CD4-positive, alpha-beta T cell treated with Interferon gamma for 1 hour (primary cell): ENCODE results near the gene CBARP.

Source experiments
- DNase-seq: peaks from one replicate; pipeline ENCODE4 v3.0.0-alpha.2; 2020

CBARP gene

DNA sequence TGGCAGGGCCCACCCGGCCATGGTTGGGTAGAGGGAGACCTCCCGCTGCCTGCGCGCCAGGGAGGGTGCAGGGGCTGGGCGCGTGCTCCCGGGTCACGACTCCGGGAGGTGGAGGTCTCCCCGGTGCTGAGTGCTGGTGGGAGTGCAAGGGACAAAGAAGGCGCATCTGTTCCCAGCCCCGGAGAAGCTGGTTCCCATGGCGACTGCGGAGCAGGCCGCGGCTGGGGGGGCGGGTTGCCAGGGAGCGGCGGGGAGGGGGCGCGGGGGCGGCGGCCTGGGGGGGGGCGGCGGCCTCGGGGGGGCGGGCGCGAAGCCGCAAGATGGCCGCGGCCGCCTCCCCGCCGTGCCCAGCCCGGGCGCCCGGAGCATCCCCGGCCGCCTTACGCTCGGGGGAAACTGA is 1.2 kb downstream of the CBARP start:
- DNase-seq: no peak

DNA sequence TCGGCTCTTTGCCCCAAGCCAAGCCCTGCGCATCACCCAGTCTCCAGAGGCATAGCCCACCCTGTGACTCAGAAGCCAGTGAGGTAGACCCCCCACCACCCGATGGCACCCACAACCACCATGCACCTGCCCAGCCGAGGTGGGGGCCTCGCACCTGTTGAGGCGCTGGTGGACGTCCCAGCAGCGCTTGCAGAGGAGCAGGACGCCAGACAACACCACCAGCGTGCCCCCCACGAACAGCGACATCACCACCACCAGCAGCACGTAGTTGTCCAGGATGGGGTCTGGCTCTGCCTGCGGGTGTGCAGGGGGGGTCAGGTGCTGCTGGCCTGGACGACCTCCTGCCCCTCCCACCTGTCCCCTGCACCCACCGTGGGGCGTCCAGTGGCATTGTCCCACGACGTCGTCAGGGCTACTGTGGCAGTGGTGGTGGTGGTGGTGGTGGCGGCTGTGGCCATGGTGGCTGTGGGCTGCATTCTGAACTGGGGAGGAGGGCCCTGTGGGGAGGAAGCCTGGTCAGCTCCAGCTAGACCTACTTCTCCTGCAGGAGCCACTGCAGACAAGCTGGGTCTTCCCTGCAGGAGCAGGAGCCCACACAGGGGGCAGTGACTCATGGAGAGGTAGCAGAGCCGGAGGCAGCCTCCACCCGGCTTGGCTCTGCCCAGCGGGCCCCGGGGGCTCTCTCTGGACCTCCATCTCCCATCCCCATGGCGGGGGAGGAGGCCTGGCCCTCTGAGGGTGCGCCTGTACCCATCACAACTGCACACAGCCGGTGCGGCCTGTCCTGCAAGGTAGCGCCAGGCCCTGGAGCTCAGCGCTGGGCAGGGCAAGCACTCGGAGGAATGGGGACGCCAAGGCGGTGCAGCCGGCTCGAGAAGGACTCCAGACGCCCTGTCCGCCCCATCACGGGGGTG is 1.9 kb downstream of the CBARP start:
- DNase-seq: no peak

GRCh38 chr19:1234955-1235380 is 2.8 kb downstream of the CBARP start:
- no peak for DNase-seq

DNA sequence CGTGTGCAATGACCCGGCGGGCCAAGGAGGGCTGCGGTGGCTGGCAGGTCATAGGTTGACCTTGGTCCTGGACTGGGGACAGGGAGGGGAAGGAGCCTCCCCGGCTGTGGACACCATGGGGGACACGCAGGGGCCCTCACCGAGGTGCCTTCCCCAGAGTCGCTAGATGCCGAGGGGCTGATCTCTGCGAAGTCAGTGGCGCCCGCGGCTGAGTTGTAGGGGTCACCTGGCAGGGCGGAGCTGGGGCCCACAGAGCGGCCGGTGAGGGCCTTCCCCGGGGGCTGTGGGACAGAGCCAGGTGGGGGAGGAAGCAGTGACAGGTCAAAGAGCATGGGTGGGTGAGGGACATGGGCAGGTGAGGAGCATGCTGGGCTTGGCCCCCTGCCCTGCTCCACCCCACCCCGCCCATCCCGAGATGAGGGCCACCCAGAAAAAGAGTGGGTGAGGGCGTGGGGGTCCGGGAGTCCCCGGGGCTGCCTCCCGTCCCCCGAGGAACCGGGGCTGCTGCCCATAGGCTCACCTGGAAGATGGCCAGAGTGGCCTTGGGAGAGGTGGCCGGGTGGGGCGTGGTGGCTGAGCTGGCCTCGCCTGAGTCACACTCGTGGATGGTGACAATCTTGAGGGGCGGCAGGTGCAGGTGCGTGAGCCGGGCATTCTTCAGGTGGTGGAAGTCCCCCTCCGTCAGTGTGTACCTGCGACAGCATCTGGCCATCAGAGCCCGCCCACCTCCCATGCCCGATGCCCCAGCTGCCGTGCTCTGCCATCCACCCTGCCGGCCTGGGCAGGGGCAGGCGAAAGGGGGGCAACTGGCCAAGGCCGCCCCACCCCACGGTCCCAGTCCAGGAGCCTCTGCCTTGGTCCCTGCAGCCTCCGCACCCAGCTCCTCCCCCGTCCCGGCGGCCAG is 3.5 kb downstream of the CBARP start:
- DNase-seq: no peak

GRCh38 chr19:1233115-1233667 is 4.6 kb downstream of the CBARP start:
- DNase-seq: no peak

GRCh38 chr19:1232652-1233072 is 5.1 kb downstream of the CBARP start:
- no peak for DNase-seq

DNA sequence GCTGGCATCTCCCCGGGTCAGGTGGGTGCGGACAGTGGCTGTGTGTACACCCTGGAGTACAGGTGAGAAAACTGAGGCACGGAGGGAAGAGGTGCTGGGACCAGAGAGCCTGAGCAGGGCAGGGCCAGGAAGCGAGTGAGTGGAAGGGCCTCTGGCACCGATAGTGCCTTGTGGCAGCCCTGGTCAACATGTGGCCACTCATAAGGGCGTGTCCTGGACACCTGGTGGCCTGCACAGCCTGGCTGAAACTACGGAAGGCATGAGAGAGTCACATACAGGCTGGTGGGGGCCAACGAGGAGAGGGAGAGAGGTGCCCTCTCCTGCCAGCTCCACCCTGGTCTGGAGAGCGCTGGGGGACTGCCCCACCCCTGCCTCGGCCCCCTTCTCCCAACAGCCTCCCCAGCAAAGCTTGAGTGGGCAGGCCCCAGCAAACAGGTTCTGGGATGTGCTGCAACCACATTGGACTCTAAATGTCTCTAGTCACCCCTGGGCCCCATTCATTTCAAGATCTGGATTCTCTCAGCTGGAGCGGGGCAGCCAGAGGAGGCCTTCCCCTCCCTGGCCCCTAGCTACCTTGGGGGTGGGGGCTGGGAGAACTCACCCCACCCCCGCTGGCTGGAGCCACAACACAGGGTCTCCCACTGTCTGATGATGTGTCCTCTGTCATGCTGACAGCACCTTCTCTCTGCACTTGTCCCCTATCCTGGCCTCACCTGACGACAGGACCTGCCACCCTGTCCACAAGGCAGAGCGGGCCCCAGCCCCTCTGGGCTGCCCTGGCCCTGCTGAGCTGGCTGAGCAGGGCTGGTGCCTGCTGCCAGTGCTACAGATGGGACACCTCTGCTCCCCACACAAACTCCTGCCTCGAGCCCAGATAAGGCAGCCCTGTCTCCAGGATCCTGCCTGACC is 5.8 kb downstream of the CBARP start:
- DNase-seq: no peak

DNA sequence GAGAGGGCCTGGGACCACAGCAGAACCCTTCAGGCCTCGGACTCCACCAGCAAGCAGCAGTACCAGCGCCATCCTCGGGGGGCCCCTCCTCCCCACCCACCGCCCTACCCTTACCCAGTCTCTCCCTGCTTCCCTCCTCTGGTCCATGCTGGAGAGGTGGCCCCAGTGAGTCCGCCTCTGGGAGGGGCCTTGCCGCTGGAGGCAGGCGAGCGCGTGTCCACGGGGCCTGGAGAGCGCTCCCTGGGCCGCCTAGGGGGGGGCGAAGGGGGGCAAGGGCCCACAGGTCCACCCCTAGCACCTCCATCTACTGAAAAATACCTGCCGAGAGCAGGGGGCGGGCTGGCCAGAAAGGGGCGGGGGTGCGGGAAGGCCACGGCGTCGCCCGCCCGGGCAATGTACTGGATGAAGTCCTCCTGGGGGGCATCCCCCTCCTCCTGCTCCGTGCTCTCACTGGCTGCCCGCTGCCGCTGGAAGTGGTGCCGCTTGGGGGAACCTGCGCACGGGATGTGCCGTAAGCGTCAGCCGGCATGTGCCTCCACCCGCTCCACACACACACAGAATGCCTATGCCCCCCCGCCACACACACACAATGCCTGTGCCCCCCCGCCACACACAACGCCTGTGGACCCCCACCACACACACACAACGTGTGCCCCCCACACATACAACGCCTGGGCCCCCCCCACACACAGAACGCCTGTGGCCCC is 6.9 kb downstream of the CBARP start:
- no peak for DNase-seq

- no peak for DNase-seq
Measured at GRCh38 chr19:1229924-1230782, 7.7 kb downstream of the CBARP start.

GRCh38 chr19:1229056-1229923 is 8.5 kb downstream of the CBARP start:
- no peak for DNase-seq

DNA sequence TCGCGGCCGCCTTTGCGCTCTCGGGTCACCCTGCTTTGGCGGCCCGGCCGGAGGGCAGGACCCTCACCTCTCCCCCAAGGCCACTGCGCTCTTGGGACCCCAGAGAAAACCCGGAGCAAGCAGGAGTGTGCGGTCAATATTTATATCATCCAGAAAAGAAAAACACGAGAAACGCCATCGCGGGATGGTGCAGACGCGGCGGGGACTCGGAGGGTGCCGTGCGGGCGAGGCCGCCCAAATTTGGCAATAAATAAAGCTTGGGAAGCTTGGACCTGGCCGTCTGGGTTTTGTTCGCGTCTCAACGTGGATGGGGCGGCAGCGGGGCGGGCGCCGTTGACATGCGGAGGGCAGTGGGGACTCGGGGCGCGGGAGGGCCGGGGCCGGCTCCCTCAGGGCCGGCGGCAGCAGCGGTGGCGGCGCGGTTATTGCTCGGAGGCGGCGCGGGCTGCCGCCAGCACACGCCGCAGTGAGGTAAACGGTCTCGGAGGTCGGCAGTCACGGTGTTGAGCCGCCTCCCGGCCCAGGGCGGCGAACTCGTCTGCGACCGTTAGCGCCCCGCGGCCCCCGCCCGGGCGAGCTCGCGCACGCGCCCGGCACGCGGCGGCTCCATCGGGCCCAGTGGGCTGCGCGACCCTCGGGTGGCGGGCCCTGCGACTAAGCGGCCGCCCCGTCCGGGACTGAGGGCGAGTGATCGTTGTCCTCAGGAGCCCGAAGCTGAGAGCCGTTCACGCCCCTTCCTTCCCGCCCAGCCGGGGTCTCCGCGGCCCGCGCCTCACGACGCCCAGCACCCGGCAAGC is 9.4 kb downstream of the CBARP start:
- no peak for DNase-seq

- DNase-seq: no peak
Measured at GRCh38 chr19:1227304-1228054, 10.3 kb downstream of the CBARP start.

DNA sequence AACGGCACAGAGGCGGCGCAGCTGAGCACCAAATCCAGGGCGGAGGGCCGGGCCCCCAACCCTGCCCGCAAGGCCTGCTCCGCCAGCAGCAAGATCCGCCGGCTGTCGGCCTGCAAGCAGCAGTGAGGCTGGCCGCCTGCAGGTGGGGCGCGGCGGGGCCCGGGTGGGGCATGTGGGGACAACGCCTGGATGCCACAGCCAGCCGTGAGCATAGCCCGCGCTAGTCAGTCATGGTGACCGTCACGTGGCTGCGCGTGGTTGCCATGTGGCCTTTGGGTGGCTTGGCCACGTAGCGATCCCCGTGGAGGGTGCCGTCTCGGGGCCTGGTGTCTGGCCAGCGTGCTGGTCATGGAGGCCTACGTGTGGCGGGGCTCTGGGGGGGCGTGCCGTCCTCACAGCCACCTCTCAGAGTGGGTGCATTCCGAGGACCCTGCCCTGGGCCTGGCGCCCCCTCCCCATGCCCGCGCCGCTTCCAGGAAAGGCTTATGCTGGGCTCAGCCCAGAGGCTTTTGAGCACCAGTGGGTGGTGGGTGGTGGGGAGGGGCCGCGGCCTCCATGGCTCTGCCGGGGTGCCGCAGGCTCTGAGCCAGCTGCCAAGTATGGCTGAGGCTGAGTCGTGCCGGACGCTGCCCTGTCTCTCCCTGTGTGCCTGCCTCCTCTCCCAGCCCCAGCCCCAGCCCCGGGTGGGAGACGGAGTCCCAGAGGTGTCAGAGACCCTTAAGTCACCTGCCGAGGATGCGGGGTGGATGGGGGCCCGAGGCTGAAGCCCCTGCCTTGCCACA is 11.1 kb downstream of the CBARP start:
- no peak for DNase-seq

- DNase-seq: no peak
Measured at GRCh38 chr19:1226227-1226518, 11.6 kb downstream of the CBARP start.

DNA sequence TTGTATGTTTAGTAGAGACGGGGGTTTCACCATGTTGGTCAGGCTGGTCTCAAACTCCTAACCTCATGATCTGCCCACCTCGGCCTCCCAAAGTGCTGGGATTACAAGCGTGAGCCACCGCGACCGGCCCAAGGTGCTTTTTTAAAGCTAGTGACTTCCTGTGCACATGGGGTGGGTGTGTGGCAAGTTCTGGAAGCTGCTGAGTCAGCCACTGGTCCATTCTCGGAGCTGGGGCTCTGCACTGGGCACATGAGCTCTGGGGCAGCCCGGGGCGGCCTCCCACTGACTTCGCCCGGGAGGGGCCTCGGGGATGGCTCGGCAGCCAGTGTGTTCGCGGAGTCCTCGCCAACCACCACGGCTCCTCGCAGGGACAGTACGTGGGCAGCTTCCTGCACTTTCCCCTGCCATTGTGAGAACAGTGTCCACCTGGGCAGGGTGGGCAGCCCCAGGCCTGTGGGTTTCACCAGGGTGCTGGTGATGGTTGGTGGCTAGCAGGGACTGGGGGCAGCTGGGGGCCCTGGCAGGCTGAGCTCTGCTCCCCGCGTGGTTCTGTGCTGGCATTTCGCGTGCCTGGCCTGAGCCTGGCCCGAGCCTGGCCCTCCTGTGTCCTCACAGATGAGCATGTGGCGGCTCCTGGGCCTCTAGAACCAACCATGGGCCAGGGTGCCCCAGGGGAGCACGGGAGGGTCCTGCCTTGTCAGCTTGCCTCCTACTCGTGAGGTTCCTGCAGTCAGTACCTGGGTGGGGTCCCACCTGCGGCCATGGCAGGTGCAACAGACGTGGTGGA is 12.2 kb downstream of the CBARP start:
- no peak for DNase-seq

DNA sequence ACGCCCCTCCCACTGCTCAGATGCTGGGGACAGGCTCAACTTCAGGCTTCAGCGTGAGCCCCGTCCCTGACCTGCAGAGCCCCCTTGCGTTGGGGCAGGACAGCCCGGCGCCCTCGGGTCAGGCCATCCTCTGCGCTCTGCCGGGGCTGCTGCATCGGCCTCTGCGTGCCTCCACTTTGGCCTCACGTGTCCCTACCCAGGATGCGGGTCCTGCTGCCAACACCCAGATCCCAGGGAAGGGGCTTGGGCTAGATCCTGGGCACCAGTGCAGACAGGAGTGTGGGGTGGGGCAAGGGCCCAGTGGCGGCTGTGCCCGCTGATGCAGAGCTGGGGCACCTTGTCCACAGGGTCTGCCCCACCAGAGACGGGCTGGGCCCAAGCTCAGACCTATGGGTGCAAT is 13.0 kb downstream of the CBARP start:
- no peak for DNase-seq
